ENCODE measurements around the gene RPL38. TPM values are rescaled to one million over a fixed set of nuclear protein-coding genes. Genes with fewer than 3 reads are reported as not detected.

RPL38 gene
- total and polyA plus RNA-seq, 5 donors = 647 to 1,420 (median 752) TPM

GRCh38 chr17:74251051-74251450 is 47.6 kb downstream of the RPL38 start:
- 81% methylated on average over 8 of the region's 8 CpGs for WGBS
- ATAC-seq (no peak), DNase-seq (no peak)
- no peak overlapping the region for H3K4me3 ChIP-seq (ENCODE audit: low read length)
- no peak overlapping the region for H3K27ac ChIP-seq (ENCODE audit: low read length)
- H3K9me3 ChIP-seq (ENCODE audit: control insufficient read depth, low read length) = no peaks in the 10 kb centered on the region
- no peaks in the 10 kb centered on the region for H3K4me1 ChIP-seq (ENCODE audit: control insufficient read depth, insufficient read depth, low read length)
- H3K27me3 ChIP-seq (ENCODE audit: control insufficient read depth, insufficient read depth) = no peaks in the 10 kb centered on the region
- intact Hi-C loops (cut with DNase I) = no loop called here

DNA sequence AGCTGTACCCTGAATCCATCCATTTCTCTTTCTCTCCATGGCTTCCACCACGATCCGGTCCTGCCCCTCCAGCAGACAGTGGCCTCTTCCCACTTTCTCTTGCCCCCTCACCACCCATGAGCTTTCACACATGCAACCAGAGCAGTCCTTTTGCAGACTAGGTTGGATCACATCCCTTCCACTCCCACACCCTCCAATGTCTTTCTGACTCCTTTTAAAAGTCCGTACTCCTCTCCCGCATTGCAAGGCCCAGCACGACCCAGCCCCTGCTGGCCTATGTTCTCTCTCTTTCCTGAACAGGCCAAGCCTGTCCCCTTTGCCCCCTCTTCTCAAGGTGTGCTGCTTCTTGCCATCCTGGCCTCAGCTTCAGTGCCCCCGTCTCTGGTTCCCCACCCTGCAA is 48.1 kb downstream of the RPL38 start:
- H3K9me3 ChIP-seq (ENCODE audit: control insufficient read depth, low read length) = no peaks in the 10 kb centered on the region
- ATAC-seq (no peak), DNase-seq (no peak)
- no peaks in the 10 kb centered on the region for H3K4me1 ChIP-seq (ENCODE audit: control insufficient read depth, insufficient read depth, low read length)
- H3K27ac ChIP-seq (ENCODE audit: low read length) = no peak overlapping the region
- intact Hi-C loops (cut with DNase I) = no loop called here
- H3K27me3 ChIP-seq (ENCODE audit: control insufficient read depth, insufficient read depth) = no peaks in the 10 kb centered on the region
- no peak overlapping the region for H3K4me3 ChIP-seq (ENCODE audit: low read length)
- WGBS = 76% methylated on average over 6 of the region's 6 CpGs

DNA sequence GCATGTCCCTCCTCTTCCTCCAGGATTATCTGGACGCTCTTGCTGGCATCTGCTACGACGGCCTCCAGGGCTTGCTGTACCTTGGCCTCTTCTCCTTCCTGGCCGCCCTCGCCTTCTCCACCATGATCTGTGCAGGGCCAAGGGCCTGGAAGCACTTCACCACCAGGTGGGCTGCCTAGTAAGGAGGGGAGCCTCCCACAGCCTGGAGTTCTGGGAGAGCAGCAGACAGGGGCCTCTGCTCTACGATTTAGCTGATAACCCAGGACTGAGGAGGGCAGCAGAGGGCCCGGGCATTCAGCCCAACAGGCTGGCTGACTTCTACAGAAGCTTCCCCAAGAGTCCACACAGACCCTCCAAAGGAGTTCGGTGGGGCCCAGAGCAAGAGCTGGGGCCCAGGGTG is 48.7 kb downstream of the RPL38 start:
- Histone ChIP-seq H3K27ac (ENCODE audit: low read length) (no peak overlapping the region), H3K4me1 (ENCODE audit: control insufficient read depth, insufficient read depth, low read length) (no peaks in the 10 kb centered on the region), H3K9me3 (ENCODE audit: control insufficient read depth, low read length) (no peaks in the 10 kb centered on the region), H3K27me3 (ENCODE audit: control insufficient read depth, insufficient read depth) (no peaks in the 10 kb centered on the region), H3K4me3 (ENCODE audit: low read length) (no peak overlapping the region)
- ATAC-seq = no peak
- DNase-seq = no peak
- intact Hi-C loops (cut with DNase I) = no loop called here
- WGBS = 62% methylated on average over 8 of the region's 8 CpGs

GRCh38 chr17:74253036-74253435 is 49.6 kb downstream of the RPL38 start:
- intact Hi-C loops (cut with DNase I) = no loop called here

DNA sequence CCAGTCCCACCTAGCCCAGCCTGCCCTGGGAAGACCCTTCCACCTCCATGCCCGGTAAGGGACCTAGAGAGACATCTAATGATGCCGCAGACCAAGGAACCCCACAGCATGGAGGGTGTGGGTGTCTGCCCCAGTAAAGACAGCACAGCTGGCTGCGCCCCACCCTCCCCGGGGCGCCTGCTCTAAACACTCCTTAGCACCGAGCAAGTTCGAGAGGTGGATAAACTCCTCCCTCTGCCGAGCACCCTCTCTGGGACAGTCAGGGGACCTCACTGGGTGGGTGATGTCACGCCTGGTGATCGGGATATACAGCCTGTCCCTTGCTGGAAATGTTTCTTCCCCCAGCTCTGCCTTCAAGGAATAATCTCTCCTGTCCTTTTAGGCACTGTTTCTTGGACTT is 53.8 kb downstream of the RPL38 start:
- Histone ChIP-seq H3K27ac (ENCODE audit: low read length) (no peak overlapping the region), H3K4me1 (ENCODE audit: control insufficient read depth, insufficient read depth, low read length) (no peaks in the 10 kb centered on the region), H3K4me3 (ENCODE audit: low read length) (no peak overlapping the region), H3K9me3 (ENCODE audit: control insufficient read depth, low read length) (no peaks in the 10 kb centered on the region), H3K27me3 (ENCODE audit: control insufficient read depth, insufficient read depth) (no peaks in the 10 kb centered on the region)
- ATAC-seq (no peak), DNase-seq (no peak)
- 86% methylated on average over 10 of the region's 10 CpGs for WGBS
- intact Hi-C loops (cut with DNase I) = no loop called here

More at GRCh38 chr17:74253036-74253435, 49.6 kb downstream of the RPL38 start:
- Histone ChIP-seq H3K9me3 (ENCODE audit: control insufficient read depth, low read length) (no peaks in the 10 kb centered on the region), H3K27me3 (ENCODE audit: control insufficient read depth, insufficient read depth) (no peaks in the 10 kb centered on the region), H3K4me3 (ENCODE audit: low read length) (no peak overlapping the region), H3K27ac (ENCODE audit: low read length) (no peak overlapping the region), H3K4me1 (ENCODE audit: control insufficient read depth, insufficient read depth, low read length) (no peaks in the 10 kb centered on the region)
- no peak for DNase-seq
- no peak for ATAC-seq
- WGBS = 88% methylated on average over 13 of the region's 13 CpGs

GRCh38 chr17:74259667-74260524 is 56.4 kb downstream of the RPL38 start:
- Histone ChIP-seq H3K9me3 (ENCODE audit: control insufficient read depth, low read length) (no peaks in the 10 kb centered on the region), H3K27ac (ENCODE audit: low read length) (no peak overlapping the region), H3K4me1 (ENCODE audit: control insufficient read depth, insufficient read depth, low read length) (no peaks in the 10 kb centered on the region), H3K27me3 (ENCODE audit: control insufficient read depth, insufficient read depth) (no peaks in the 10 kb centered on the region), H3K4me3 (ENCODE audit: low read length) (no peak overlapping the region)
- intact Hi-C loops (cut with DNase I) = no loop called here
- ATAC-seq (no peak), DNase-seq (no peak)
- 82% methylated on average over 21 of the region's 21 CpGs for whole genome bisulfite sequencing

Other genes with a start within 250 kb of the RPL38 start
- 10 to 100 TPM; 16.7 to 30.4 (median 24.9) TPM for gene TTYH2, start 9.9 kb downstream of the RPL38 start, total RNA-seq
- 15.5 TPM for gene TTYH2, start 9.9 kb downstream of the RPL38 start, polyA plus RNA-seq
- gene DNAI2, start 70.6 kb downstream of the RPL38 start, total RNA-seq = under 1 TPM in 1 of 4 donors, not detected in 3; 0.33 TPM
- not detected for gene DNAI2, start 70.6 kb downstream of the RPL38 start, polyA plus RNA-seq
- gene KIF19, start 122.5 kb downstream of the RPL38 start, total RNA-seq = under 1 TPM; 0.14 to 0.38 (median 0.25) TPM
- gene KIF19, start 122.5 kb downstream of the RPL38 start, polyA plus RNA-seq = 0.88 TPM
- gene BTBD17, start 158.2 kb downstream of the RPL38 start, total RNA-seq = not detected
- not detected for gene BTBD17, start 158.2 kb downstream of the RPL38 start, polyA plus RNA-seq
- gene GPR142, start 163.8 kb downstream of the RPL38 start, total RNA-seq = not detected
- not detected for gene GPR142, start 163.8 kb downstream of the RPL38 start, polyA plus RNA-seq
- 10 to 100 TPM; 27.3 to 40.8 (median 32.1) TPM for gene GPRC5C, start 228.4 kb downstream of the RPL38 start, total RNA-seq
- gene GPRC5C, start 228.4 kb downstream of the RPL38 start, polyA plus RNA-seq = 26.5 TPM

Data from right cardiac atrium (tissue), 5 donors.